Body of pancreas (tissue), 4 donors: ENCODE data around the gene TMEM208.

Experiments
- POLR2A ChIP-seq, 3 donors: fragments of 450-650 bp; IDR thresholded peaks; one replicate each; pipeline ENCODE4 v1.6.1; 2016; ENCODE audit warnings: antibody characterized with exemption in 3 of 3, mild to moderate bottlenecking in 2 of 3
- TF ChIP-seq, protein P1 (sequence below), 7 experiments: fragments of 450-650 bp in 4 of 7; fragments of 200-600 bp in 3 of 7; sonication (generic) in 3 of 7; IDR thresholded peaks; one replicate each; pipeline ENCODE4 v1.5.1; 2016 to 2019; ENCODE audit warnings: antibody characterized with exemption in 7 of 7

DNA sequence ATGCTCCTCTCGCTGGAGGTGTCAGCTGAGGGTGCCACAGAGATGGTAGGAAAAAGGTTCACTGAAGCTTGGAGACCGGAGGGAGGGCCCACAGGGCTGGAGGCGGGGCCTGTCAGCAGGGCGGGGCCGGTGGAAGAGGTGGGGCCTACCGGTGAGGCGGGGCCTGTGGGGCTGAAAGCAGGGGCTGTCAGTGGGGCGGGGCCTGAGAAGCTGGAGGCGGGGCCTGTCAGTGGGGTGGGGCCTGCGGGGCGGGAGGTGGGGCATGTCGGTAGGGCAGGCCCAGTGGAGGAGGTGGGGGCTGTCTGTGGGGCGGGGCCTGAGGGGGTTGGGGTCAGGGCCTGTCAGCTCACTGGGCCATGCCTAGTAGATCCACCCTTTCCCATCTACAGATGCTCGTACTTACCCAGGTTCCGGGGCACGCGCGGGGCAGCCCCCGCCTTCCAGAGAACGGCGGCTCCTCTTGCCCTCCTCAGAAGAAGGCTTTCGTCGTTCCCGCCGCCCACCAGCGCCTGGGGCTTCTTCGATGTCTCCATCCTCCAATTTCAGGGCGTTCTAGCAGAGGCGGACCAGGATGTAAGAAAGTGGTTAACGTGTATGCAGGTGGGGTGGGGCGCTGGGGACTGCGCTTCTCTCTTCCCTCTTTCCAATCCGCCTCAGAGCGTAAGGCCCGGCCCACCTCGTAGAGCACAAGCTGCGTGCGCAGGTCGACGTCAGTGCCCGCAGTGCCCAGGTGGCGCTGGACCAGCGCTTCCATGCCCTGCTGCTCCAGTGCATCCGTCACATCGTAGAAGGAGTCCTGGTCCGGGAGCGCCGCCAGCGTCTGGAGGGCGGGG is 9.8 kb downstream of the TMEM208 start:
- TF ChIP-seq, protein P1, sequence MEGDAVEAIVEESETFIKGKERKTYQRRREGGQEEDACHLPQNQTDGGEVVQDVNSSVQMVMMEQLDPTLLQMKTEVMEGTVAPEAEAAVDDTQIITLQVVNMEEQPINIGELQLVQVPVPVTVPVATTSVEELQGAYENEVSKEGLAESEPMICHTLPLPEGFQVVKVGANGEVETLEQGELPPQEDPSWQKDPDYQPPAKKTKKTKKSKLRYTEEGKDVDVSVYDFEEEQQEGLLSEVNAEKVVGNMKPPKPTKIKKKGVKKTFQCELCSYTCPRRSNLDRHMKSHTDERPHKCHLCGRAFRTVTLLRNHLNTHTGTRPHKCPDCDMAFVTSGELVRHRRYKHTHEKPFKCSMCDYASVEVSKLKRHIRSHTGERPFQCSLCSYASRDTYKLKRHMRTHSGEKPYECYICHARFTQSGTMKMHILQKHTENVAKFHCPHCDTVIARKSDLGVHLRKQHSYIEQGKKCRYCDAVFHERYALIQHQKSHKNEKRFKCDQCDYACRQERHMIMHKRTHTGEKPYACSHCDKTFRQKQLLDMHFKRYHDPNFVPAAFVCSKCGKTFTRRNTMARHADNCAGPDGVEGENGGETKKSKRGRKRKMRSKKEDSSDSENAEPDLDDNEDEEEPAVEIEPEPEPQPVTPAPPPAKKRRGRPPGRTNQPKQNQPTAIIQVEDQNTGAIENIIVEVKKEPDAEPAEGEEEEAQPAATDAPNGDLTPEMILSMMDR (IDR thresholded peaks at IDR 0.05) = no peak
- TF ChIP-seq POLR2A (IDR thresholded peaks at IDR 0.05) = no peak
